D341Med (cell line): ENCODE measurements around the gene CCDC201.
"Not testable (repeated sequence)": the region's sequence is repeated elsewhere in the genome, so short reads cannot be mapped to it uniquely, and the experiment has no call there.

Source experiments
- DNase-seq: peaks from one replicate; pipeline ENCODE4 v3.0.0; 2012; ENCODE audit warnings: low spot score

CCDC201 gene

GRCh38 chr7:45874408-45875131 is 1.7 kb upstream of the CCDC201 start:
- no peak for DNase-seq

GRCh38 chr7:45873355-45873754 is 473 bp upstream of the CCDC201 start:
- DNase-seq: no peak

- no peak for DNase-seq
These were observed 507 bp downstream of the CCDC201 start for GRCh38 chr7:45872116-45873034.

DNA sequence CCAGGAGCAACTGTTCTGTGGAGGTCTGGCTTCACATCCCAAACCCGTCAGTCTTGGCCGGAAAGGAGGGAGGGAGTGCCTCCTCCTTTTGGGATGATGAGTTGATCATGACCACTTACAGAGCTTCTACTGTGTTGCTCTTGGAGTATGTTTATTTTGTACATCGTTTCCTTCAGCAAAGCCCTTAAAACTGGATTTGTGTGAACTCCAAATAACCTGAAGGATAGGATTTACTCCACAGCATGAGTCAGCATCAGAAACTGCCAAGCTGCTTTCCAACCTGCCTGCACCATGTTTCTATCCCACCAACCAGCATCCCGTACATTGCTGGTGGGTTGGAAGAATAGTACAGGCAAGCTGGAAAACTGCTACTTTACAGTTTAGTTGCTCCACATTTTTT is 3.5 kb downstream of the CCDC201 start:
- no peak for DNase-seq

GRCh38 chr7:45867471-45867870 is 5.4 kb downstream of the CCDC201 start:
- DNase-seq: no peak

- no peak for DNase-seq
These were observed 7.1 kb downstream of the CCDC201 start for GRCh38 chr7:45865594-45866410.

GRCh38 chr7:45863715-45864114 is 9.2 kb downstream of the CCDC201 start:
- no peak for DNase-seq

- DNase-seq: not testable (repeated sequence)
These were observed 16.0 kb downstream of the CCDC201 start for GRCh38 chr7:45856888-45857287.

GRCh38 chr7:45855680-45856079 is 17.2 kb downstream of the CCDC201 start:
- DNase-seq: not testable (repeated sequence)

DNA sequence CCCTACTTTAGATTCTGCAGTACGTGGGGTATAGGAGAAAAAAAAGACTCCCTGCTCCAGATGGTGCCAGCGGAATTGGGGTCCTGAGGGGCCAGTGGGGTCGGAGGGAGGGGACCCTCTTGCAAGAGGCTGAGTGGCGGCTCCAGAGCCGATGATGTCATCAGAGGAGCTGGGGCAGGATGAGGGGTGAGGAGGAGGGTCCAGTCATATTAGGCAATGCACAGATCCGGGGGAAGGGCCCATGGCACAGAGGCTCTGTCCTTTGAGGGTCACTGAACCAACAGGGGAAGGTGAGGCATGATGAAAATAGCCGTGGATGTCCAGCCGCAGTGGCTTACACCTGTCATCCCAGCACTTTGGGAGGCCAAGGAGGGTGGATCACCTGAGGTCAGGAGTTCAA is 19.4 kb downstream of the CCDC201 start:
- not testable (repeated sequence) for DNase-seq

DNA sequence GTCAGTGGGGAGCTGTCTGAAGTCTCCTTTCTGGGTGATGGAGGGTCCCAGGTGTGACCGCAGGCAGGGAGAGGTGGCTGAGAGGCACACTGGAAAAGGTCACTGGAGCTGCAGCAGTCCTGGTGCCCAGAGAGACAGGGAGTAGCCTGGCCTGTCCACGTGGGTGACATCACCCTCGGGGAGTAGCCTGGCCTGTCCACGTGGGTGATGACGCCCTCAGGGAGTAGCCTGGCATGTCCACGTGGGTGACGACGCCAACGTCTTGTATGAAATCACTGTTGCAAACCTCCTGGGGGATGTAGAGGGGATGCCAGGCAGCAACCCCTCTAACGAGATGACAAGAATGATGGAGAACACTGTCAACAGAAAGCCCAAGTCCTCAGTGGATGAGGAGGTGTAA is 19.9 kb downstream of the CCDC201 start:
- not testable (repeated sequence) for DNase-seq

DNA sequence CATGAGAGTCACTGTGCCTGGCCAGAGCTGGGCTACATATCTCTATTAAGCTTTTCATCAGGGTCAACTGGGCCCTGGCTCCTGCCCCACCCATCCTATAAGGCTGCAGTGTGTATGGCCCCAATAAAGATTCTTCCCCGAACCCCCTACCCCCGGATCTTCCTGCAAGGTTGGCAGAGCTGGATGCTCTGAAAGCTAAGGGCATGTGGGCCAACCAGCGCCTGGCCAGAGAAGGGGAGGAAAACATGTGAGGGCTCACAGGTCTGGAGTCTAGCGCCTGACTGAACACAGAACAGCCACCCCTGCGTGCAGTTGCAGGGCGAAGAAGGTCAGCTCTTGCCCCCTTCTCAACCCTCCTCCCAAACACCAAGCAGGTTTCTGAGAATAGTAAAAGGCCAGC is 24.1 kb downstream of the CCDC201 start:
- not testable (repeated sequence) for DNase-seq

DNA sequence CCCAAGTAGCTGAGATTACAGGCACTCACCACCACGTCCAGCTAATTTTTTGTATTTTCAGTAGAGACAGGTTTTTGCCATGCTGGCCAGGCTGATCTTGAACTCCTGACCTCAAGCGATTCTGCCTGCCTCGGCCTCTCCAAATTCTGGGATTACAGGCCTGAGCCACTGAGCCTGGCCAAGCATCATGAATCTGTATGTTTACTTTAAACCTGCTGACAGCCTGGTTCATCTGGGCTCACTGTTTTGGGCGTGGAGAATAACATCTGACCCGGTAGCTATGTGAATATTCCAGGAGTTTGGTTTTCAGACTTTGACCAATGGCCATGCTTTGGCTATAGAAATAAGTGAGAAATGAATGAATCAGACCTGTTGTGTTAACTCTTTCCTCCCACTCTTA is 26.3 kb downstream of the CCDC201 start:
- not testable (repeated sequence) for DNase-seq

DNA sequence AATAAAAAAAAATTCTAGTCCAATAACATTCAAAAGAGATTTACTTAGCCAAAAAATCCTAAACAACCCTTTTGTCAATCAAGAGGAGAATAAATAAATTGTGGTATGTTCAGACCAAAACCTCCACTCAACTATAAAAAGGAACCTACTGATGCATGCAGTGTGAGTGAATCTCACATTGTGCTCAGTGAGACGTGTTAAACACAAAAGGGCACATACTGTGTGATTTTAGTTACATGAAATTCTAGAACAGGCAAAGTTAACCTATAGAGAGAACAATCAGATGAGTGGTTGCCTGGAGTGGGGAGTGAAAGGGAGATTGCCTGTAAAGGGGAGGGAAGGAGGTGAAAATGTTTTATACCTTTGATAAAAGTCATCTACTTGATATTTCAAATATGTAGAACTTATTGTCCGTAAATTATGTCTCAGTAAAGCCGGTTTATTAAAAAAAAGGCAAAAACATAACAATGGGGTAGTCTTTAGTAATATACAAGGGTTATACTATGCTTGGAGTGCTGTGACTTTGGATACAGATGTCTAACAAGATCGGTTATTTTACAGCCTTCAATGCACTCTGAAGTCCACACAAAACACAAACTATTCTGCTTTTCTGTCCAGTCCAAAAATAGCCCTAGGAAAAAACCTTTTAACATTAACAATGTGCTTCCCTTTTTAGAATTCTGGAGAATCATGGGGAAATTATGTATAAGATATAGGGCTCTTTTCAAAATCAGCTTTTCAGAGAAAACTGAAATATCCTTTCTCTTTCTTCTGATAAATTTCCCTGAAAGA is 30.8 kb downstream of the CCDC201 start:
- not testable (repeated sequence) for DNase-seq

GRCh38 chr7:45838852-45839251 is 34.0 kb downstream of the CCDC201 start:
- DNase-seq: not testable (repeated sequence)

DNA sequence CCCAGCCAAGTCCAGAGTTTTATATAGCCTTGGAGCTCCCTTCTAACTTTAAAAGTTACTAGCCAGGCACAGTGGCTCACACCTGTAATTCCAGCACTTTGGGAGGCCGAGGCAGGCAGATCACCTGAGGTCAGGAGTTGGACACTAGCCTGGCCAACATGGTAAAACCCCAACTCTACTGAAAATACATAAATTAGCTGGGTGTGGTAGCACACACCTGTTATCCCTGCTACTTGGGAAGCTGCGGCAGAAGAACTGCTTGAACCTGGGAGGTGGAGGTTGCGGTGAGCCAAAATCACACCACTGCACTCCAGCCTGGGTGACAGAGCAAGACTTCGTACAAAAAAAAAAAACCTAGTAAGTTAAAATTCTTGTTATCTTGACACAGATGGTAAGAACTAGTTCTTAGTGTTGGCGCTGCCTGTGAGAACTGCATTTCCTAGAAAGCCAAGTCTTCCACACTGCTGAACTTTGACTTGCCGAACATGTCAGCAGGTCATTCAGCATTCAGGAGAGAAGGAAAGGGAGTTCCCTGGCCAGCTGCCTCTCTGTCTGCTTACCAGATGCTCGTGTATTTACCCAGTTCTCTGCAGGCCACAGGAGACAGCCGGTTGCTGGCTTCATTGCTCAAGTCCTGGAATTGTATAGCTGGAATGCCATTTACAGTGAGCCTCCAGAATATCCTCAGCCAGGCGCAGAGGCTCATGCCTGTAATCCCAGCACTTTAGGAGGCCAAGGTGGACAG is 40.3 kb downstream of the CCDC201 start:
- DNase-seq: not testable (repeated sequence)

DNA sequence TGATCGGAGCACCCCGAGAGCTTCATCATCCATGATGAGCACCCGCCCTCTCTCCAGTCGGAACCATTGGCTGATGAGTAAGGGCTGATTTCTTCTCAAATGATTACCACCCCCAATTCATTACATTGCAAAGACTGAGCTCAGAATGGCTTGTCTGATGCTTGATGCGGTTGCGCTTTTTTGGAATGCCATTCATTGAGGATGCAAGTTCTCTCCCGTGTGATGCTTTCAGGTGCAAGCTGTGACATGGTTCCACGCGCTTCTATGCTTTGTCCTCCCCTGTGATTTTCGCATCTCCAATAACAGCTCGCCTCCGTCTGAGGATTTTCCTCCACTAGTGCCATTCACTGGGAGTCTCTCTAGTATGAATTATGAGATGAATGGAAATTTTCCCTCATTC is 43.0 kb downstream of the CCDC201 start:
- DNase-seq: not testable (repeated sequence)

GRCh38 chr7:45827731-45828130 is 45.2 kb downstream of the CCDC201 start:
- not testable (repeated sequence) for DNase-seq

GRCh38 chr7:45826550-45826949 is 46.3 kb downstream of the CCDC201 start:
- DNase-seq: not testable (repeated sequence)

DNA sequence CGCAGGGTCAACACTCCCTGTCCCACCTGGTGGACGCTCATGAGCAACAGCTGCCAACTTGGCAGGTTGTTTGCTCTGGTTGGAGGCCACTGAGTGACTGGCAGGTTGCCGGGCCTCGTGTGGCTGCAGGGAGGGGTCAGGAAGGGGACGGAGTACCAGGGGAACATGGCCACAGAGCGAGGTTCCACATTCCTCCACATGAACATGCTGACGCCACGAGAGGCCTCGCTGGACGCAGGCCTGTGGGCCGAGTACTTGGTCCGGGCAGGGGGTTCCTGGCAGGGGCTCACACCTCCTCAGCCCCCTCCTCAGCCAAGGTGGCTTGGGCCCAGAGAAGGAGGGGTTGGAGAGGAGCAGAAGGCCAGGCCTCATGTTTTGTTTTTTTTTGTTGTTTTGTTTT is 54.1 kb downstream of the CCDC201 start:
- not testable (repeated sequence) for DNase-seq

- DNase-seq: not testable (repeated sequence)
These were observed 55.0 kb downstream of the CCDC201 start for GRCh38 chr7:45817913-45818312.
